GM19238 (cell line): ENCODE results near the gene NES.

Experiments used
- DNase-seq: peaks from one replicate; pipeline ENCODE4 v3.0.0; 2011; ENCODE audit warnings: low spot score; ENCODE audit not compliant: insufficient read length

Gene NES

DNA sequence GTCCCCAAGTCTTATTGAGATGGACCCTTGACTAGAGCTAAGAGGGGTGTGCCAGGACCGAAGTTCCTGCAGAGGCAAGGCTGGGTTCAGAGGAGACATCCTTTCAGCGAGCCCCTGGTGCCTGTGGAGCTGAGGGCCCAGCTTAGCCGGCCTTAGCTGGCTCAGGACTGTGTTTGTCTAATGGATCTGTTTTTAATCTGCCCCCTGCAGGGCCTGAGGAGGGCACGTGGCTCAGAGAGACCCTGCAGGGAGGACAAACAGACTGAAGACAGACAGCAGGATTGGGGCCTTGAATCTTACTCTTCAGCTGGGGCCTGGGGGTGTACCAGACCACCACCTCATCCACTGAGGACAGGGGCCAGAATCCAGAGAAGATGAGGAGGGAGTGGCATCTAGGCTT lies 26.5 kb upstream of the NES start:
- no peak for DNase-seq

GRCh38 chr1:156703336-156703735 lies 26.1 kb upstream of the NES start:
- no peak for DNase-seq

DNA sequence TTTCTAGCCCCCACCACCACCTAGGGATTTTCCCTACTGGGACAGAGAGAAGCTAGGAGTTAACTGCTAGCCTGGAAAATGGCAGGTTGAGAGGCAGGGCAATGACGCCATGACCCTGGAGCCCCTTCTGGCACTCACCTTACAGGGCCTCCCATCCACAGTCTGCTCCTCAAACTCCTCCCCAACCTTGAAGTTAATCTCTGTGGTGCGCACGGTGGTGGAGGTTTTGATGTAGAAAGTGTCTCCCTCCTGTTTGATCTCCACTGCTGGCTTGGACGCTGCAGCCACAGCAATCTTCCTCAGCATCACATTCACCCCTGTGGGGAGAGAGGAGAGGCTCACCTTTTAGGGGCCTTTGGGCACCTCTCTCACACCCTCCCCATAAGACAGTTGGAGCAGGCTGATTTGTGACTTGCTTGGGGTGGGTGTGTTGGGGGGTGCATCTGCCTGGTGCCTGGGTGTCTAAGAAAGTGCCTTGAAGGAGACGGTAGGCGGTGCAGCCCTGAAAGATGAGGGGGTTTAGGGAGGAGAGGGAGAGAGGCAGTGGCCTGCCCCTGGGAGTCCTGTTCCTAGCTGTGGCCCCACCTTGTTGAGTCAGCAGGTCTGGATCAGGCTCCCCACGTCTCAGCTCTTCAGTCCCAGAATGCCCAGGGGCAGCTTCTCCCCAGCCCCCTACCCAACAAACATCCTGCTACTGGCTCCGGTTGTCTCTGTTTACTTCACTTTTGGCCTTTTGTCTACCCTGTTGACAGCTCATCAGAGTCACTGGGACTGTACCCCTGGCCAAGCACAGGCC lies 23.7 kb upstream of the NES start:
- DNase-seq: no peak

DNA sequence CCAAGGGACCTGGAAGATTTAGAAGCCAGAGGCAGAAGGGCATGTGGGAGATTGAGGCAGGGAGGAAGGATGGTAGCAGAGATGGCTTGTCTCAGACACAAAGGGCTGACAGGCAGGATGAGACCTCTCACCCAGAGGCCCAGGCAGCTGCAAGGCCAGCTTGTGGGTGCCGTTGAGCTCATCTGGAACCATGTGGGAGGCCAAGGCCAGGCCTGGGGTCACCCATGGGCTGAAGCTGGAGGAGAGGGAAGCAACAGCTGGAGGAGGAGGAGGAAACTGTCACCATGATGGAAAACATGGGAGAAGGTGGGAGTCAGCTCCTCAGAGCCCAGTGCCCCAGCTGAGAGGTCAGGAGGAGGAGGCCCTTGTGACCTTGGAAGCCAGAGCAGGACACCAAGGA lies 21.8 kb upstream of the NES start:
- no peak for DNase-seq

DNA sequence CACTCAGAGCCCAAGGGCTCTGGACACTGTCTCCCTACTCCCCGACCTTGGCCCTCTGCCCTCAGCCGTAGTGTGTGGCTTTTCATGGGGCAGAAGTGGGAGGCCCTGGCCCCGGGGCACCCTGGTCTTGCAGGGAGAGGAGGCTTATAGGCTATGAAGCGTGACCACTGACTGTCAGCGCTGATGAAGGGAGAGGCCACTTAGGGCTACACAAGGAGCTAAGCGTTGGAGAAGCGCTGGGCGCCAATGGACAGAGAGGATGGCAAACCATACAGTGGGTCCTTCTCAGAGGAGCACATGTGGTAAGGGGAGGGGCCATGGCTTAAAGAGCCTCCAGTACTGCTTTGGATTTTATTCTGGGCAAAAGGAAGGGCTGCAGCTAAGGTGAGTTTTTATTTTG lies 20.3 kb upstream of the NES start:
- no peak for DNase-seq

GRCh38 chr1:156696755-156697154 lies 19.5 kb upstream of the NES start:
- DNase-seq: no peak

GRCh38 chr1:156694690-156694962 lies 17.4 kb upstream of the NES start:
- DNase-seq: no peak

- DNase-seq: no peak
Observed at GRCh38 chr1:156693848-156694689, 16.9 kb upstream of the NES start.

DNA sequence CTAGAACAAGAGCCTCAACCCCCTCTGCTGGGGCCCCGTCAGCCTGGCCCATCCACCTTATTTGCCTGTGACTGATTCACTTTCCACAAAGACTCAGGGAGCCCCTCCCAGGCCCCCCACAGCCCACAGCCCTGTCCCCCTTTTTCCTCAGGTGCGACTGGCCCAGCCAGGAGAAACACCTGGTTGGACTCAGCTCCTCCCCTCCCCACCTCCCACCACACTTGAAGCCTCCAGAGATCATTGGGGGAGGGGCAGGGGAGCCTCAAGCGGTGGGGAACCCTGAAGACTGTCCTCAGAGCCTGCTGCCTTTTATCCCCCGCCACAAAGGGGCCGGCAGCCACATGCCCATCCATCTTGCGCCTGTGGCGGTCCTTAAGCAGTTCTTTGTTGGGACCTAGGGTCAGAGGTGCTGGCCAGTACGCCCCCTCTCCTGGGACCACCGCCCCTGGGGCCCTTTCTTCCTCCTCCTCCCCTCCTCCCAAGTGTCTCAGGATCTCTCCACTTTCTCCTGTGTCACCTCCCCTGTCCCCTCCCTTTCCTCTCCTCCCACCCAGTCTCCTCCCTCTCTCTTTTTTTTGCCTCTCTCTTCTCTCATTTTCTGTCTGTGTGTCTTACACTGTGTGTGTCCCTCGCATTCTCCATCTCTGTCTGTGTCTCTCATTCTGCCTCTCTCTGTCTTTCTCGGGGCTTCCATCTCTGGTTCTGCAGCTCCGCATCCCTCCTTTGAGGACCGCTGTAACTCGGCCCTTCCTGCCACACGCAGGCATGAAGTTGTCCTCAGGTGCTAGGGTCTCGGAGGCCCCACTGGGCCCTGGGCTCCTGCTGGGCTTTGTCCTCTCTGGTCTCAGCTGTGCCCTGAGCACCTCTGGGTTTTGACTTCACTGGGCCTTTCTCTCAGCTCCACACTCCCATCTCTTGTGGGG lies 16.0 kb upstream of the NES start:
- DNase-seq: no peak

- DNase-seq: no peak
Observed at GRCh38 chr1:156692441-156692924, 15.3 kb upstream of the NES start.

GRCh38 chr1:156691665-156692440 lies 14.6 kb upstream of the NES start:
- DNase-seq: no peak

DNA sequence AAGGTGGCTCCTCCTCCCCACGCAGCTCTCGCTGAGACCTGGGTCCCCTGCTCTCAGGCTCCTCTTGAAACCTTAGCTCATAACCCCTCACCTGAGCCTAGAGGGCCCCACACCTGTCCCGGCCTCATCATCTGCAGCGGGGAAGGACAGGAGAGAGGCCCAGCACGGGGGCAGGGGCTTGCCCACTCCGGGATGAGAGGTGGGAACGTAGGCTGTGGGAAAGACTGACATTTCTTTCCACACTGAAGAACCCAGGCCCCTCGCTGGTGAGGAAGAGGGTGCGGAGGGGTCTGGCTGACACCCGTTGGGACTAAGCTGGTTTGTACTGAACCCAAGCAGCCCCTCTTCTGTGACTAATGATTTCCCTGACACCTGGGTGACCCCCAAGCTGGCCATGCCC lies 14.0 kb upstream of the NES start:
- no peak for DNase-seq

DNA sequence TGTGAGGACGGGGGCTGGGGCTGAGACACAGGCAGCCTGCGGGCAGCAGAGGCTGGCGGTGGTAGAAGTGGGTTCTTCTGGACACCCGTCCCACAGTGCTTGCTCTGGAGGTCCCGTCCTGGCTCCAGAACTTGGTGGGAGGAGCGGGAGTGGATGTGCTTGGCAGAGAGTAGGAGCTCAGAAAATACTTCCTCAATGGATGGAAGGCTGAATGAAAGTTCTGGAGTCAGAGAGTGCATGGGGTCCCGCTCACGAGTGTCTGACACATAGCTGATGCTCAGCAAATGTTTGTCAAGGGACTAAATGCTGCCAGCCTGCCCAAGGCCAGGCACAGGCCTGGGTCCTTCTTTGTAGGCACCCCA lies 13.4 kb upstream of the NES start:
- DNase-seq: no peak

DNA sequence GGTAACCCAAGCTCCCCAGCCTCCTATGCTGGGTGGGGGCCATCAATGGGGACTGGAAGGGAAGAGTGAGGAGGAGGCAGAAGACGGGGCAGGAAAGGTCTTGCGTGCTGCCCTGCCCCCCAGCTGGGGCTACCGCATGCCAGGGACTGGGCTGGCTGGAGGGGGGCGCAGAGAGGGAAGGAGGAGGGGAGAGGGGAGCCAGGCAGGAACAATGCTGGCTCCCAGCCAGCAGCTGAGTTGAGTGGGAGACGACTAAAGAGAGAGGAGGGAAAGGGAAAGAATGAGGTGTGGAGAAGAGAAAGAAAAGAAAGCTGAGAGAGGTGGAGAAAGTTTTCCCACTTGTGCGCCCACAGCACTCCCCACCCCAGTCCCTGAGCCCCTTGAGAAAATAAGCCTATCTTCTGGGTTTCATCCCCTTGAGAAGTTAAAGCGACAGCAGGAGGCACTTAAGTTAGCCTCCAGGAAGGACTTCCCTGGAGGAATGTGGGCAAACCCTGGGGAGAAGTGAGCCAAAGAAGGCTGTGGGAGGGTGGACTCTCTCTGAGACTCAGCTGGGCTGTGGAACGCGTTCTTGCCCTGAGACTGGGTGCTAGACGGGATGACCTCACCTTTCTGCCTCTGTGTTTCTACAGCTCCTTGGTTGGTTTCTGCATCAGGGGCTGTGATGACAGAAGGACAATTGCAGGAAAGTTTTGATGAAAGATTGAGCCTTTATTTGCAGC lies 12.9 kb upstream of the NES start:
- no peak for DNase-seq

DNA sequence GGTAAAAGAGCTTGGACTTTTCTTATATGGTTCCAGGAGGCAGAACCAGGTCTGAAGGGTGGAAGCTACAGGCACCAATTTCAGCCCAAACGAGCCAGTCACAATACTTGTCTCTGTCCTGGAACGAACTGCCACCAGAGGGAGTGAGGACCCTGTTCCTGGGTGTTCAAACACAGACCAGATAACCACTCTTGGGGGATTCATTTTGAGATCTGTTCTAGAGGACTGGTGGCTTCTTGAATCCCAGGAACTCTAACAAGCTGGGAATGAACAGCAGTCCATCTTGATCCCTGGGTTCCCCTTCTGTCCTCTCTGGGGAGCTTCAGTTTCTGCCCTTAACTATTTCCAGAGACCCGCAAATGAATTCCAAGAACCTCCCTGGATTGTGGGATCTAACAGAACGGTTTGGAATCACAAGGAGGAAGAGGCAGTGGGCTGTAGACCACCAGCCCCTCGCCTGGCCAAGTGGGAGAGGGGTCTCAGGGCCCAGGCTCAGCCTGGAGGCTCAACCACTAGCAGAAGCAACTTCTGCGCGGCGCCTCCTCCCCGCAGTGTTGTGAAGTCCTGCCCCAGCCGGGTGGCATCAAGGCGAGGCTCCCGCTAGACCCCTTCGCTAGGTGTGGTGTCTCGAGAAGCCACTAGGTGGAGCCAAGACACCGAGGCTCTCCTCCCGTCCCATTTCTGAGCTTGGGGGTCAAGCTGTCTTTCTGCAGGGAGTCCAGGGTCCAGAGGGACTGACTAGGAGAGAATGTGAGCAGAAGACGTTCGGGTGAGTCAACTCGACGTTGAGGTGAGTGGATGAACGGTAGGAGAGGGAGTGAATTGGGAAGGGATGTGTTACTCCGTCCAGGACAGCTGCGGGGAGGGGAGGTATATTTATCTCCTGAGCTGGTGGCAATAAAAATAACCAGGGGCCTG lies 12.1 kb upstream of the NES start:
- peak; percentile 90 for DNase-seq

- DNase-seq: no peak
Observed at GRCh38 chr1:156684227-156684782, 7.1 kb upstream of the NES start.

- no peak for DNase-seq
Observed at GRCh38 chr1:156682166-156682890, 5.1 kb upstream of the NES start.

- no peak for DNase-seq
Observed at GRCh38 chr1:156681196-156681960, 4.2 kb upstream of the NES start.
